Measurements from ENCODE around the gene PPP6C. TPM values are rescaled to one million over a fixed set of nuclear protein-coding genes. Genes with fewer than 3 reads are reported as not detected.

PPP6C gene
- total and polyA plus RNA-seq, 2 of the 13 experiments (the other 11 are each of a cell fraction or from before 2014, with no cell fraction given) = 18.5 to 20.9 TPM

GRCh38 chr9:125189361-125190289, at the start of gene PPP6C (continued):
- TF ChIP-seq ZNF407 (CRISPR knock-in tag; IDR thresholded peaks at IDR 0.05; ENCODE audit: not compliant biosample characterization) (no peak), KDM5A (IDR thresholded peaks at IDR 0.05; ENCODE audit: borderline replicate concordance, low read length) (peak; percentile 83), SOX5 (CRISPR knock-in tag; IDR thresholded peaks at IDR 0.05; ENCODE audit: borderline replicate concordance) (no peak; the same call in 1 of the 2 replicates), ZNF710 (CRISPR knock-in tag; IDR thresholded peaks at IDR 0.05; ENCODE audit: borderline replicate concordance) (no peak; the same call in 1 of the 2 replicates), MEIS1 (CRISPR knock-in tag; IDR thresholded peaks at IDR 0.05; ENCODE audit: borderline replicate concordance) (no peak), ZNF770 (CRISPR knock-in tag; IDR thresholded peaks at IDR 0.05) (peak; percentile 54), ZGPAT (CRISPR knock-in tag; IDR thresholded peaks at IDR 0.05) (peak; percentile 93), E2F5 (CRISPR knock-in tag; conservative IDR thresholded peaks at IDR 0.05) (0 out of 2 replicates have a peak, but pooled peaks have one; percentile 32), HOMEZ (CRISPR knock-in tag; IDR thresholded peaks at IDR 0.05; ENCODE audit: low read depth) (peak; percentile 40; the same call in 1 of the 2 replicates)
